Small intestine (tissue), 7 donors: Measurements from ENCODE around the gene ANKRD16. TPM values are rescaled to one million over a fixed set of nuclear protein-coding genes. Genes with fewer than 3 reads are reported as not detected.

Experiments
- DNase-seq, 2 donors: peaks; one replicate each; pipeline versions ENCODE4 v3.0.0 to v3.0.0-alpha.2; 2013
- FAIRE-seq: peaks from 2 replicates; lab custom pipeline; 2012; peaks lifted over from hg19 to GRCh38; lab: Jason Lieb, UNC
- H3K27ac ChIP-seq, 3 donors: one replicate each; pipeline ENCODE4 v1.5.1; 2013; ENCODE audit warnings: low read length in 2 of 3, mild to moderate bottlenecking in 2 of 3, control low read depth in 1 of 3, inconsistent platforms in 1 of 3, low read depth in 1 of 3, moderate library complexity in 1 of 3
- H3K27me3 ChIP-seq, 3 donors: one replicate each; pipeline ENCODE4 v1.6.1; 2013; ENCODE audit warnings: low read length in 3 of 3, inconsistent platforms in 1 of 3; ENCODE audit not compliant: control insufficient read depth in 3 of 3, insufficient read depth in 3 of 3
- H3K36me3 ChIP-seq, 3 donors: one replicate each; pipeline ENCODE4 v1.6.1; 2013; ENCODE audit warnings: low read length in 3 of 3, inconsistent platforms in 1 of 3, low read depth in 1 of 3, mild to moderate bottlenecking in 1 of 3, moderate library complexity in 1 of 3; ENCODE audit not compliant: control insufficient read depth in 3 of 3, insufficient read depth in 2 of 3
- H3K4me1 ChIP-seq, 3 donors: one replicate each; pipeline ENCODE4 v1.6.1; 2013; ENCODE audit warnings: low read length in 2 of 3, inconsistent platforms in 1 of 3, low read depth in 1 of 3, mild to moderate bottlenecking in 1 of 3, moderate library complexity in 1 of 3; ENCODE audit not compliant: control insufficient read depth in 3 of 3, insufficient read depth in 2 of 3
- H3K4me3 ChIP-seq, 3 donors: one replicate each; pipeline ENCODE4 v1.5.1; 2013; ENCODE audit warnings: low read length in 3 of 3, control low read depth in 1 of 3, inconsistent platforms in 1 of 3, low read depth in 1 of 3, mild to moderate bottlenecking in 1 of 3, moderate library complexity in 1 of 3
- H3K9me3 ChIP-seq, 2 donors: one replicate each; pipeline ENCODE4 v1.6.1; 2013; ENCODE audit warnings: low read depth in 1 of 2, low read length in 1 of 2; ENCODE audit not compliant: control insufficient read depth in 2 of 2, insufficient read depth in 1 of 2
- WGBS, 3 donors: extraction: QIAGEN DNeasy Blood & Tissue Kit; methylation state at CpG; one replicate each; pipeline ENCODE4 v1.1.7; 2013; 5-methylcytosine and 5-hydroxymethylcytosine counted together
- polyA plus RNA-seq, 4 donors: library from polyadenylated mRNA; stranded (reverse) in 3 of 4; unstranded in 1 of 4; fragments of 200-250 nt in 3 of 4; fragments of 120-200 nt in 1 of 4; gene quantifications; one replicate each; pipeline versions ENCODE4 v1.2.1 to v1.2.3, GENCODE V29; 2013
- donor health status: healthy with polysubstance abuse.
- donor health status: control.
- donor health status: control.
- donor health status: Bipolar disorder and iron deficiency.
- donor health status: healthy.

Gene ANKRD16
- polyA plus RNA-seq, 4 donors, result 3.2 to 7.4 (median 5.0) TPM

GRCh38 chr10:5927306-5927705 is 37.6 kb upstream of the ANKRD16 start:
- DNase-seq (no peak), FAIRE-seq (no peak)
- 73 to 94% (median 89%) methylated on average over 8 of the region's 8 CpGs for WGBS, 3 donors
- Histone ChIP-seq H3K36me3 (peaks cover 22 to 73% (median 40%) of the 10 kb centered on the region in 3 donors), H3K27me3 (no peaks in the 10 kb centered on the region), H3K4me1 (no peaks in the 10 kb centered on the region), H3K27ac (no peak overlapping the region), H3K4me3 (no peak overlapping the region), H3K9me3 (no peaks in the 10 kb centered on the region)

GRCh38 chr10:5924889-5925288 is 35.2 kb upstream of the ANKRD16 start:
- Histone ChIP-seq H3K27ac (no peak overlapping the region), H3K4me3 (no peak overlapping the region), H3K4me1 (no peaks in the 10 kb centered on the region), H3K9me3 (no peaks in the 10 kb centered on the region), H3K27me3 (no peaks in the 10 kb centered on the region), H3K36me3 (peaks cover 23 to 72% (median 46%) of the 10 kb centered on the region in 3 donors)
- WGBS, 3 donors, result 91 to 94% (median 93%) methylated on average over 10 of the region's 10 CpGs
- DNase-seq, result no peak
- no peak for FAIRE-seq

- Histone ChIP-seq H3K36me3 (peaks cover 40 to 67% (median 51%) of the 10 kb centered on the region in 3 donors), H3K4me3 (no peak overlapping the region), H3K27ac (no peak overlapping the region), H3K9me3 (no peaks in the 10 kb centered on the region), H3K4me1 (no peaks in the 10 kb centered on the region), H3K27me3 (no peaks in the 10 kb centered on the region)
- DNase-seq (no peak), FAIRE-seq (no peak)
- WGBS, 3 donors, result 91 to 95% (median 92%) methylated on average over 5 of the region's 5 CpGs
Observed at GRCh38 chr10:5921746-5922145, 32.1 kb upstream of the ANKRD16 start.

GRCh38 chr10:5919568-5919967 is 29.9 kb upstream of the ANKRD16 start:
- Histone ChIP-seq H3K27me3 (no peaks in the 10 kb centered on the region), H3K27ac (no peak overlapping the region), H3K4me3 (no peak overlapping the region), H3K9me3 (no peaks in the 10 kb centered on the region), H3K4me1 (no peaks in the 10 kb centered on the region), H3K36me3 (peaks cover 31 to 71% (median 55%) of the 10 kb centered on the region in 3 donors)
- FAIRE-seq (no peak), DNase-seq (no peak)
- WGBS, 3 donors, result 94 to 96% (median 94%) methylated on average over 7 of the region's 7 CpGs

GRCh38 chr10:5918763-5919162 is 29.1 kb upstream of the ANKRD16 start:
- WGBS, 3 donors, result 93 to 98% (median 95%) methylated on average over 4 of the region's 4 CpGs
- Histone ChIP-seq H3K27me3 (no peaks in the 10 kb centered on the region), H3K4me1 (no peaks in the 10 kb centered on the region), H3K4me3 (no peak overlapping the region), H3K36me3 (peaks cover 26 to 69% (median 56%) of the 10 kb centered on the region in 3 donors), H3K27ac (no peak overlapping the region), H3K9me3 (no peaks in the 10 kb centered on the region)
- FAIRE-seq (no peak), DNase-seq (no peak)

GRCh38 chr10:5917305-5917704 is 27.6 kb upstream of the ANKRD16 start:
- no peak overlapping the region for H3K4me3 ChIP-seq
- no peaks in the 10 kb centered on the region for H3K27me3 ChIP-seq
- no peaks in the 10 kb centered on the region for H3K9me3 ChIP-seq
- H3K36me3 ChIP-seq, result peaks cover 21 to 63% (median 54%) of the 10 kb centered on the region in 3 donors
- FAIRE-seq, result no peak
- no peak overlapping the region for H3K27ac ChIP-seq
- no peak for DNase-seq
- WGBS, 3 donors, result 95 to 98% (median 98%) methylated on average over 13 of the region's 13 CpGs
- H3K4me1 ChIP-seq, result no peaks in the 10 kb centered on the region

- H3K36me3 ChIP-seq, result peaks cover 23 to 67% (median 54%) of the 10 kb centered on the region in 3 donors
- 89 to 92% (median 92%) methylated on average over 14 of the region's 14 CpGs for WGBS, 3 donors
- H3K4me1 ChIP-seq, result no peaks in the 10 kb centered on the region
- DNase-seq, result no peak
- no peaks in the 10 kb centered on the region for H3K9me3 ChIP-seq
- no peak overlapping the region for H3K4me3 ChIP-seq
- no peaks in the 10 kb centered on the region for H3K27me3 ChIP-seq
- no peak for FAIRE-seq
- no peak overlapping the region for H3K27ac ChIP-seq
Observed at GRCh38 chr10:5915451-5915850, 25.8 kb upstream of the ANKRD16 start.

GRCh38 chr10:5913736-5914135 is 24.0 kb upstream of the ANKRD16 start:
- DNase-seq (no peak), FAIRE-seq (no peak)
- peak overlapping the region in 1 of 3 donors; percentile 14 for H3K27ac ChIP-seq
- H3K4me3 ChIP-seq, result no peak overlapping the region
- peaks cover 24 to 78% (median 56%) of the 10 kb centered on the region in 3 donors for H3K36me3 ChIP-seq
- no peaks in the 10 kb centered on the region for H3K4me1 ChIP-seq
- H3K9me3 ChIP-seq, result no peaks in the 10 kb centered on the region
- 74 to 92% (median 90%) methylated on average over 4 of the region's 4 CpGs for WGBS, 3 donors
- no peaks in the 10 kb centered on the region for H3K27me3 ChIP-seq

GRCh38 chr10:5911670-5912069 is 22.0 kb upstream of the ANKRD16 start:
- DNase-seq (no peak), FAIRE-seq (no peak)
- H3K36me3 ChIP-seq, result peaks cover 11 to 74% (median 41%) of the 10 kb centered on the region in 3 donors
- WGBS, 3 donors, result 93 to 96% (median 95%) methylated on average over 4 of the region's 4 CpGs
- no peak overlapping the region for H3K27ac ChIP-seq
- no peaks in the 10 kb centered on the region for H3K27me3 ChIP-seq
- no peak overlapping the region for H3K4me3 ChIP-seq
- H3K9me3 ChIP-seq, result no peaks in the 10 kb centered on the region
- H3K4me1 ChIP-seq, result no peaks in the 10 kb centered on the region
